ENCODE results near the gene TUBB6. TPM values are rescaled to one million over a fixed set of nuclear protein-coding genes. Genes with fewer than 3 reads are reported as not detected.

Gene TUBB6
- total RNA-seq, 1 experiment from 2014 or later = 197 TPM

DNA sequence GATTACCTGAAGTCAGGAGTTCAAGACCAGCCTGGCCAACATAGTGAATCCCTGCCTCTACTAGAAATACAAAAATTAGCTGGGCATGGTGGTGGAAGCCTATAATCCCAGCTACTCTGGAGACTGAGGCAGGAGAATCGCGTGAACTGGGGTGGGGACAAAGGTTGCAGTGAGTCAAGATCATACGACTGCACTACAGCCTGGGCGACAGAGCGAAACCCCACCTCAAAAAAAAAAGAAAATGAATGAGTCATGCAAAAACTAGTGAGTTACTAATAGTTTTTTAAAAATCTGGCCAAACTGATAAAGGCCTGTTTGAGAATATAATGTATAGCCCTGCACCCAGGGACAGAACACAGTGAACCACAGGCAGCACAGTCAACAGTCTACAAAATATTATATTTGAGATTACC is 51.5 kb downstream of the TUBB6 start:
- intact Hi-C loops (cut with micrococcal nuclease; ENCODE audit: unreplicated experiment) = no loop called here
- Histone ChIP-seq H3K36me3 (ENCODE audit: insufficient read depth, low read length, poor library complexity, severe bottlenecking) (peaks cover 73% of the 10 kb centered on the region), H3K27me3 (replicated peaks; ENCODE audit: insufficient read depth, low read depth, low read length, poor library complexity) (no peaks in the 10 kb centered on the region), H3K9me3 (ENCODE audit: low read depth, low read length, poor library complexity, severe bottlenecking) (no peaks in the 10 kb centered on the region), H3K27ac (ENCODE audit: low read depth, low read length, poor library complexity, severe bottlenecking) (no peak overlapping the region), H3K4me3 (ENCODE audit: low read depth, low read length, poor library complexity, severe bottlenecking) (no peak overlapping the region), H3K4me1 (ENCODE audit: insufficient read depth, low read length, poor library complexity, severe bottlenecking) (no peaks in the 10 kb centered on the region)
- TF ChIP-seq, protein P1, sequence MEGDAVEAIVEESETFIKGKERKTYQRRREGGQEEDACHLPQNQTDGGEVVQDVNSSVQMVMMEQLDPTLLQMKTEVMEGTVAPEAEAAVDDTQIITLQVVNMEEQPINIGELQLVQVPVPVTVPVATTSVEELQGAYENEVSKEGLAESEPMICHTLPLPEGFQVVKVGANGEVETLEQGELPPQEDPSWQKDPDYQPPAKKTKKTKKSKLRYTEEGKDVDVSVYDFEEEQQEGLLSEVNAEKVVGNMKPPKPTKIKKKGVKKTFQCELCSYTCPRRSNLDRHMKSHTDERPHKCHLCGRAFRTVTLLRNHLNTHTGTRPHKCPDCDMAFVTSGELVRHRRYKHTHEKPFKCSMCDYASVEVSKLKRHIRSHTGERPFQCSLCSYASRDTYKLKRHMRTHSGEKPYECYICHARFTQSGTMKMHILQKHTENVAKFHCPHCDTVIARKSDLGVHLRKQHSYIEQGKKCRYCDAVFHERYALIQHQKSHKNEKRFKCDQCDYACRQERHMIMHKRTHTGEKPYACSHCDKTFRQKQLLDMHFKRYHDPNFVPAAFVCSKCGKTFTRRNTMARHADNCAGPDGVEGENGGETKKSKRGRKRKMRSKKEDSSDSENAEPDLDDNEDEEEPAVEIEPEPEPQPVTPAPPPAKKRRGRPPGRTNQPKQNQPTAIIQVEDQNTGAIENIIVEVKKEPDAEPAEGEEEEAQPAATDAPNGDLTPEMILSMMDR (conservative IDR thresholded peaks at IDR 0.05; ENCODE audit: low read depth, low read length) = no peak
- no peak for TF ChIP-seq EZH2 (IDR thresholded peaks at IDR 0.05; ENCODE audit: borderline replicate concordance, low read depth, low read length, poor library complexity, severe bottlenecking)
- no peak for DNase-seq (ENCODE audit: low spot score)
- CTCF ChIA-PET = no interaction called here
- POLR2A ChIA-PET (ENCODE audit: low non-redundant PET) = interaction anchor here (0.6 kb wide), 1 partner anchor 324 kb away, joined by 3 read pairs; no protein-coding TSS in a partner anchor
- BruUV-seq (replicated peaks) = no TSS peak

DNA sequence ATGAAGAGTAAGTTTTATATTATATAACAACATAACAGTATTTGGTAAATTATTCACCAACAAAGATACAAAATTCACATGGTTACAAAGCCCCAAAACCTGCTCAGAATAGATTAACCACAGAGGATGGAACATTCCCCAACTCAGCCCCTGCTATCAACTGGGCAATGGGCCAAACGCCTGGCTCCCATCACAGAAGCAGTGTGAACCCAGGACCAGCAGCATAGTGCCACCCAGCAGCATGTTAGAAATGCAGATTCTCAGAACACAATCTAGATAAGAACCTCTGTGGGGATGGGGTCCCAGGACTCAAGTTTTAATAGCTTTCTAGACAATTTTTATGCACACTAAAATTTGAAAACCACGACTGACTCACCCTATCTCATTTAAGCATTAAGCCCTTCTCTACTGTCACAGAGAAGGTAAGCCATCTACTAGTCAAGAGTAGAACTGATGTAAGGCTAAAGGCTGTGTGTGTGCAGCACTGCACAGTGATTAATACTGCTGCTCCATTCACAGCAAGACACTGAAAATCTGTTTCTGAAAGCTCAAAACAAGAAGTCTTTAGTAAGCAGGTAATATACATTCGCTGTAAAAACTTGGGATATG is 53.8 kb downstream of the TUBB6 start:
- Histone ChIP-seq H3K36me3 (ENCODE audit: insufficient read depth, low read length, poor library complexity, severe bottlenecking) (peaks cover 74% of the 10 kb centered on the region), H3K27ac (ENCODE audit: low read depth, low read length, poor library complexity, severe bottlenecking) (no peak overlapping the region), H3K4me1 (ENCODE audit: insufficient read depth, low read length, poor library complexity, severe bottlenecking) (no peaks in the 10 kb centered on the region), H3K4me3 (ENCODE audit: low read depth, low read length, poor library complexity, severe bottlenecking) (no peak overlapping the region), H3K27me3 (replicated peaks; ENCODE audit: insufficient read depth, low read depth, low read length, poor library complexity) (no peaks in the 10 kb centered on the region), H3K9me3 (ENCODE audit: low read depth, low read length, poor library complexity, severe bottlenecking) (no peaks in the 10 kb centered on the region)
- TF ChIP-seq EZH2 (IDR thresholded peaks at IDR 0.05; ENCODE audit: borderline replicate concordance, low read depth, low read length, poor library complexity, severe bottlenecking) = no peak
- TF ChIP-seq, protein P1 (conservative IDR thresholded peaks at IDR 0.05; ENCODE audit: low read depth, low read length) = no peak
- ChIA-PET POLR2A (ENCODE audit: low non-redundant PET) (no interaction called here), CTCF (no interaction called here)
- intact Hi-C loops (cut with micrococcal nuclease; ENCODE audit: unreplicated experiment) = no loop called here
- DNase-seq (ENCODE audit: low spot score) = no peak
- BruUV-seq (replicated peaks) = no TSS peak

DNA sequence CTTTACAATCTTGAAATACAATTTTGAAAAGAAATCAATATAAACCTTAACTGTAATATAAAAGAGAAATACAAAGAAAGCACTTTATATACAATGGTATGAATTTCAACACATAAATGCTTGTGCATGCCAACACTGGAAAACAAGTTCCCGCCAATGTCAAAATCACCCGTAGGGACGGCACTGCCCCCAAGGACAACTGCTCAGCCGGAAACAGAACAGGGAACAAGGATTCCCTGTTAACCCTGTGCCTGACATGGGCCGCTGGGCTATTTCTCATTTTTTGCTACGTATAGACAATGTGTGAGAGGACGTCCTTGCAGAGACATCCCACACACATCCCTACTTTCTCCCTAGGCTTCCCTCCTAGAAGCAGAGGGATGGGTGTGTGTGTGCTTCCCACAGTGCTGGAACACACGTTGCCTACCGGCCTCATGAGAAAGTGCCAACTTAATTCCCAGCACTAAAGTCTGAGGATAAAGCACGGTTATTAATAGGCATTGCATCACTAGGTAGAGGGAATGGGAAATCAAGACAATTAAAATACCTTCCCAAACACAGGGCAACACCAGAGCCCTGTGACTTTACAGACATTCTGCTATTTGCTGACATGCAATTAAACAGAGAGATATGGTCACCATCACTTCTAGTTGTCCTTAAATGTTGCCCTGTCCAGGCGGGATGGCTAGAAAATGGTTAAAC is 54.6 kb downstream of the TUBB6 start:
- H3K27ac ChIP-seq (ENCODE audit: low read depth, low read length, poor library complexity, severe bottlenecking) = no peak overlapping the region
- peaks cover 70% of the 10 kb centered on the region for H3K36me3 ChIP-seq (ENCODE audit: insufficient read depth, low read length, poor library complexity, severe bottlenecking)
- no peak overlapping the region for H3K4me3 ChIP-seq (ENCODE audit: low read depth, low read length, poor library complexity, severe bottlenecking)
- DNase-seq (ENCODE audit: low spot score) = no peak
- BruUV-seq (replicated peaks) = no TSS peak
- TF ChIP-seq EZH2 (IDR thresholded peaks at IDR 0.05; ENCODE audit: borderline replicate concordance, low read depth, low read length, poor library complexity, severe bottlenecking) = no peak
- TF ChIP-seq, protein P1 (conservative IDR thresholded peaks at IDR 0.05; ENCODE audit: low read depth, low read length) = no peak
- ChIA-PET CTCF (no interaction called here), POLR2A (ENCODE audit: low non-redundant PET) (no interaction called here)
- no peaks in the 10 kb centered on the region for H3K4me1 ChIP-seq (ENCODE audit: insufficient read depth, low read length, poor library complexity, severe bottlenecking)
- H3K9me3 ChIP-seq (ENCODE audit: low read depth, low read length, poor library complexity, severe bottlenecking) = no peaks in the 10 kb centered on the region
- no peaks in the 10 kb centered on the region for H3K27me3 ChIP-seq (replicated peaks; ENCODE audit: insufficient read depth, low read depth, low read length, poor library complexity)
- intact Hi-C loops (cut with micrococcal nuclease; ENCODE audit: unreplicated experiment) = no loop called here

Data from A673 (cell line).